AG09309 (cell line): ENCODE measurements around the gene DPP6.

Experiments used
- DNase-seq: peaks from one replicate; pipeline ENCODE4 v3.0.0-alpha.2; 2010; ENCODE audit warnings: low read depth
- H3K4me3 ChIP-seq: 2 replicates; pipeline ENCODE4 v1.5.1; 2011; ENCODE audit warnings: mild to moderate bottlenecking, low read depth, low read length, moderate library complexity; ENCODE audit not compliant: control insufficient read depth
- CTCF ChIP-seq: IDR thresholded peaks from 2 replicates; pipeline ENCODE4 v1.5.1; 2011; ENCODE audit warnings: mild to moderate bottlenecking, low read depth, low read length, inconsistent platforms; ENCODE audit not compliant: insufficient read depth, control insufficient read depth; ENCODE audit errors: missing control alignments

DPP6 gene

GRCh38 chr7:154875297-154875696 lies 823.1 kb downstream of the DPP6 start:
- H3K4me3 ChIP-seq, result no peak overlapping the region
- DNase-seq, result no peak
- TF ChIP-seq CTCF, result no peak

GRCh38 chr7:154876516-154876915 lies 824.3 kb downstream of the DPP6 start:
- H3K4me3 ChIP-seq, result no peak overlapping the region
- TF ChIP-seq CTCF, result no peak
- DNase-seq, result no peak

GRCh38 chr7:154877031-154877430 lies 824.8 kb downstream of the DPP6 start:
- H3K4me3 ChIP-seq, result no peak overlapping the region
- no peak for TF ChIP-seq CTCF
- no peak for DNase-seq

- no peak overlapping the region for H3K4me3 ChIP-seq
- TF ChIP-seq CTCF, result no peak
- no peak for DNase-seq
Observed at GRCh38 chr7:154879629-154880028, 827.4 kb downstream of the DPP6 start.

GRCh38 chr7:154880513-154880912 lies 828.3 kb downstream of the DPP6 start:
- no peak for DNase-seq
- TF ChIP-seq CTCF, result no peak
- no peak overlapping the region for H3K4me3 ChIP-seq

- DNase-seq, result no peak
- H3K4me3 ChIP-seq, result no peak overlapping the region
- TF ChIP-seq CTCF, result no peak
Observed at GRCh38 chr7:154881026-154881425, 828.8 kb downstream of the DPP6 start.

- no peak overlapping the region for H3K4me3 ChIP-seq
- TF ChIP-seq CTCF, result no peak
- DNase-seq, result no peak
Observed at GRCh38 chr7:154881526-154881925, 829.3 kb downstream of the DPP6 start.
